GM12878 (cell line): ENCODE results near the gene ITCH. TPM values are rescaled to one million over a fixed set of nuclear protein-coding genes. Genes with fewer than 3 reads are reported as not detected.

ENCODE experiments used
- BACH1 ChIP-seq: fragments of 450-650 bp; IDR thresholded peaks from 2 replicates; pipeline ENCODE4 v1.6.1; 2017; ENCODE audit warnings: mild to moderate bottlenecking, borderline replicate concordance
- BCLAF1 ChIP-seq: fragments of 450-650 bp; IDR thresholded peaks from 2 replicates; pipeline ENCODE4 v1.6.1; 2017; ENCODE audit warnings: antibody characterized with exemption, mild to moderate bottlenecking, moderate library complexity
- BHLHE40 ChIP-seq, 2 experiments: fragments of 450-650 bp in 1 of 2; IDR thresholded peaks; 2 replicates each; pipeline ENCODE4 v1.6.1; 2011 to 2017; ENCODE audit warnings: low read depth in 2 of 2, borderline replicate concordance in 1 of 2, improper control_type of control experiment in 1 of 2, low read length in 1 of 2, mild to moderate bottlenecking in 1 of 2
- CBFB ChIP-seq: IDR thresholded peaks from 2 replicates; pipeline ENCODE4 v1.6.1; 2016; ENCODE audit warnings: antibody characterized with exemption, low read depth
- DPF2 ChIP-seq: fragments of 450-650 bp; IDR thresholded peaks from 2 replicates; pipeline ENCODE4 v1.6.1; 2017; ENCODE audit warnings: mild to moderate bottlenecking
- ELK1 ChIP-seq: IDR thresholded peaks from 2 replicates; pipeline ENCODE4 v1.6.1; 2012; ENCODE audit warnings: low read depth, low read length, improper control_type of control experiment
- ESRRA ChIP-seq: IDR thresholded peaks from 2 replicates; pipeline ENCODE4 v1.6.1; 2012; ENCODE audit warnings: mild to moderate bottlenecking, low read length, improper control_type of control experiment
- GABPA ChIP-seq: IDR thresholded peaks from 2 replicates; pipeline ENCODE4 v1.6.1; 2014; ENCODE audit warnings: antibody characterized with exemption, low read depth, mild to moderate bottlenecking, inconsistent platforms
- IKZF1 ChIP-seq: fragments of 450-650 bp; conservative IDR thresholded peaks from 2 replicates; pipeline ENCODE4 v1.6.1; 2017; ENCODE audit warnings: antibody characterized with exemption, mild to moderate bottlenecking
- IRF3 ChIP-seq: fragments of 450-650 bp; IDR thresholded peaks from 2 replicates; pipeline ENCODE4 v1.6.1; 2014; ENCODE audit warnings: mild to moderate bottlenecking
- JUNB ChIP-seq: IDR thresholded peaks from 2 replicates; pipeline ENCODE4 v1.6.1; 2016; ENCODE audit warnings: antibody characterized with exemption, mild to moderate bottlenecking
- JUND ChIP-seq: IDR thresholded peaks from 2 replicates; pipeline ENCODE4 v1.6.1; 2012; ENCODE audit warnings: low read depth, mild to moderate bottlenecking, low read length, improper control_type of control experiment, moderate library complexity
- LARP7 ChIP-seq: fragments of 450-650 bp; IDR thresholded peaks from 2 replicates; pipeline ENCODE4 v1.6.1; 2017; ENCODE audit warnings: mild to moderate bottlenecking
- MAX ChIP-seq: IDR thresholded peaks from 2 replicates; pipeline ENCODE4 v1.6.1; 2012; ENCODE audit warnings: low read depth, low read length, improper control_type of control experiment
- NFXL1 ChIP-seq: fragments of 450-650 bp; IDR thresholded peaks from 2 replicates; pipeline ENCODE4 v1.6.1; 2017; ENCODE audit warnings: antibody characterized with exemption, mild to moderate bottlenecking, borderline replicate concordance
- PBX3 ChIP-seq: IDR thresholded peaks from 2 replicates; pipeline ENCODE4 v1.6.1; 2011; ENCODE audit warnings: mild to moderate bottlenecking, low read depth, low read length, moderate library complexity; ENCODE audit not compliant: insufficient replicate concordance
- POU2F2 ChIP-seq: IDR thresholded peaks from 3 replicates; pipeline ENCODE4 v1.6.1; 2011; ENCODE audit warnings: low read depth, mild to moderate bottlenecking, low read length, borderline replicate concordance
- RCOR1 ChIP-seq: conservative IDR thresholded peaks from 2 replicates; pipeline ENCODE4 v1.6.1; 2012; ENCODE audit warnings: low read depth, low read length, improper control_type of control experiment
- SKIL ChIP-seq: fragments of 450-650 bp; IDR thresholded peaks from 2 replicates; pipeline ENCODE4 v1.6.1; 2017; ENCODE audit warnings: mild to moderate bottlenecking, low read depth, inconsistent platforms; ENCODE audit not compliant: poor library complexity, severe bottlenecking
- YY1 ChIP-seq: IDR thresholded peaks from 2 replicates; pipeline ENCODE4 v1.6.1; 2011; ENCODE audit warnings: low read depth, mild to moderate bottlenecking, low read length
- polyA plus RNA-seq, 11 experiments: library from polyadenylated mRNA; depleted of rRNA in 4 of 11; unstranded in 6 of 11; stranded (reverse) in 5 of 11; fragments of >200 nt; fragmentation: Nextera tagmentation in 4 of 11; fragmentation: Illumina TruSeq in 1 of 11; extraction: Ambion mirVana in 4 of 11; extraction: Trizol in 1 of 11; gene quantifications; 1 replicate in 1 of 11; 2 replicates in 10 of 11; pipeline versions ENCODE4 v1.2.1 to v1.2.3, GENCODE V29; 2011 to 2016; ENCODE audit warnings: inconsistent platforms in 2 of 11, missing spikeins in 2 of 11, low read depth in 1 of 11
- total RNA-seq, 4 experiments: library from RNA; depleted of rRNA in 3 of 4; stranded (reverse); fragments of >200 nt in 3 of 4; fragmentation: Illumina TruSeq in 1 of 4; extraction: Trizol in 1 of 4; gene quantifications; 2 replicates each; pipeline versions ENCODE4 v1.2.1 to v1.2.3, GENCODE V29; 2013 to 2021

ITCH gene
- total and polyA plus RNA-seq, 10 of the 15 experiments (the other 5 are each of a cell fraction or from before 2014, with no cell fraction given): 7.5 to 46.1 (median 21.5) TPM

GRCh38 chr20:34516247-34517113, 153.4 kb downstream of the ITCH start, which contains the start of gene DYNLRB1 (continued):
- TF ChIP-seq JUND: no peak
- no peak for TF ChIP-seq ESRRA
- TF ChIP-seq YY1: no peak
- peak; percentile 74; the same call in 1 of the 2 replicates for TF ChIP-seq GABPA
- TF ChIP-seq BHLHE40 (IDR thresholded peaks at IDR 0.05; ENCODE audit: borderline replicate concordance in 1 of 2, low read depth in 2 of 2, low read length in 1 of 2): peak in 1 of 2 experiments; percentile 69; a peak in 2 of 4 replicates
- peak; percentile 83 for TF ChIP-seq DPF2
- TF ChIP-seq CBFB: peak; percentile 25; the same call in 1 of the 2 replicates
- TF ChIP-seq RCOR1: 0 out of 2 replicates have a peak, but pooled peaks have one; percentile 21
- 0 out of 2 replicates have a peak, but pooled peaks have one; percentile 44 for TF ChIP-seq ELK1
- TF ChIP-seq POU2F2: peak; percentile 59; the same call in 1 of the 3 replicates
- no peak for TF ChIP-seq BCLAF1
- no peak for TF ChIP-seq JUNB
- TF ChIP-seq IKZF1: peak; percentile 99
- no peak for TF ChIP-seq MAX
- 0 out of 2 replicates have a peak, but pooled peaks have one; percentile 48 for TF ChIP-seq IRF3
- peak; percentile 85 for TF ChIP-seq LARP7
- TF ChIP-seq BACH1: 0 out of 2 replicates have a peak, but pooled peaks have one; percentile 48
- no peak for TF ChIP-seq NFXL1
- TF ChIP-seq SKIL: peak; percentile 14
- peak; percentile 96 for TF ChIP-seq PBX3
